HG03280 (cell line): ENCODE data around the gene MLC1.
A peak's percentile ranks its signal among the peaks of the same experiment; 100 is the strongest.

Experiments used
- ATAC-seq: cut with Tn5 transposase; IDR thresholded peaks from one replicate; pipeline ENCODE4 v1.9.1; 2021; ENCODE audit warnings: mild to moderate bottlenecking, moderate library complexity; ENCODE audit not compliant: unreplicated experiment

Gene MLC1

GRCh38 chr22:50039669-50040443, 45.4 kb downstream of the MLC1 start:
- no peak for ATAC-seq

DNA sequence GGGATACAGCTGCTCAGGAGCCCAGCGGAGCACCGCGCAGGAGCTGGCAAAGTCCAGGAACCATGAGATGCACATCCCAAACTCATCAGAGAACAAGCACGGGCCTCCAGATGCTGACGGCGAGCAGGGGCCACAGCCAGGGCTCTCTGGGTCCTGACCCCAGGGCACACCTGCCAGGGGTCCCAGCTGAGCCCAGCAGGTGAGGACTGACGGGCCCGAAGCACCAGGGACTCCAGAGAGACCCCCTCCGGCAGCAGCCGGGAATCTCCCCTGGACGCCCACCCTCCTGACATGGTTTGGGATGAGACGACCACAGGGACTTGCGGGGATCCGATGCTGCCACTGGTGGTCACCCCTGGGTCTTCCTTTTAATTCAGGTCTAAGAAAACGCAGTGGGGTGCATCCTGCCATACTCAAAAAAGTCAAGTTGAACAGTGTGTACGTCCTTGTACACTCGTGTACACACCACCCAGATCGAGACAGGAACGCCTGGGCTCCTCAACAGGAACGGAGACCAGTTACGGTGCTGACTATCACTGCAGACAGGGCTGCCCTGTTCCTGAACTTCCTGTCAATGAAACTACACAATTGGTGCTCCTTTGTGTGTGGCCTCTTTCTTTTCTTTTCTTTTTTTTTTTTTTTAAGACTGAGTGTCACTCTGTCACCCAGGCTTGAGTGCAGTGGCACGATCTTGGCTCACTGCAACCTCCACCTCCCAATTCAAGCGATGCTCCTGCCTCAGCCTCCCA, 49.1 kb downstream of the MLC1 start:
- no peak for ATAC-seq

- ATAC-seq = no peak
Measured at GRCh38 chr22:50035131-50035881, 49.9 kb downstream of the MLC1 start.

DNA sequence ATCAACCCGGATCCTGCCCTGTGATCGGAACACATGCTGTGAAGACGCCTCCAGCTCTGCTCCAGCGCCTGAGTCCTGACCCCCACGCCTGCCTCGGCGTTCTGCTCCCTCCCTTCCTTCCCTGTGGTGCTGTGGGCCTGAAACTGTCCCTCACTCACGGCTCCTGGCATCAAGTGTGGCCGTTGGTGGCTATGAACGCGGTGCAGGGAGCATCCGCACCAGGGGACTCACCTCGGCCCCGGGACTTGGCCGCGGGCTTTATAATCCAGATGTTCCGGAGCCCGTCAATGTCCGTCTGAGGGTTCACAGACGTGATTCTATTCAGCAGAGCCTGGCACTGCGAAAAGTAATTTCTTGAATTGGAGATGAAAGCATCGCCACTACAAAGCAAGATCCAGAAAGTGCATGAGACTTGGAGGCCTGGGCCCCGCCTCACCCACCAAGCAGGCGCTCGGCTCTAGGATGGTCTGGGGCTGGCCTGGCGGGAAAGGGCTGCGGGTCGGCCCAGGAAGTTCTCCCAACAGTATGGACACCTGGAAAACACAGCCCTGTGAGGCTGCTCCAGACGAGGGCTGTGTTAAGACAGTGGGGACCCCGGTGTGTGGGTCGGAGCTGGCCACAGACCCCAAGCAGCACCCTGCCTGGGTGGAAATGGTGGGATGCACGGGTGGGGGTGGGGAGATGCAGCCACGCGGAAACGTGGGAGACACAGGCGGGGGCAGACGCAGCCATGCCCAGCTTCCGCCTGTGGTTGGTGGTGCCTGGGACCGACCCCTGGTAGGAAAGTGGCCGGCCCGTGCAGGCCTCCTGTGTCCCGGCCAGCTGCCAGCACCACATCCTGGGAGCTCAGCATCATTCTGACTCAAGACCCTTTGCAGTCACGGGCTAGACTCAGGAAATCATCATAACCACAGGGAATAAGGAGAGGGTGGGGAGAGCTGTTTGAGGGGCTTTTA, 50.8 kb downstream of the MLC1 start:
- ATAC-seq = no peak

DNA sequence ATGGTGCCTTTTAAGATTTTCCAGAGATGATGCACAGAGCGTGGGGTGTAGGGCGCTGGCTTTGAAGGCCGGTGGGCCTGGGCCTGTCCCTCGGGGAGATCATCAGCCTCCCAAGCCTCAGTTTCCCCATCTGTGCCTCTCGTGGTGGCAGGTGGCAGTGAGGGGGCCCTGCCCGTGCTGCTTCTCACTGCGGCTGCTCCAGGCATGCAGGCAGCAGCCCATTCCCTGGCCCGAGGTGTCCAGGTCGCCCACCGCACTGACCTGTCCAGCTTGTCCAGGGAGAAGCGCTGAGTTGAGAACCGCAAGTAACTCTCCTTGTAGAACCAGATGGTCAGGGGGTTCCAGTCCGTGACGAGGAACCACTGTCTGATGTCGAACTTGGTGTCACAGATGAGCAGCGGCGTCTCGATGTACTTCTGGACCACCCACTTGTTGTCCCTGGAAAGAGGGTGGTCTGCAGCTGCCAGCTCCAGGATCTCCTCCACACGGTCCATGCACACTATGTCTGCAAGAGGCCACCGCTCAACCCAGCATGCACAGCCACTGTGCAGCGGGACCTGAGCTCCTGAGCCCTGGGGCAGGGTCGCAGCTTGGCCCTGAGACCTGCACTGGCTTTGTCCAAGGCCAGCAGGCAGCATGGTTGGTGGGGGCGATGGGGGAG, 52.2 kb downstream of the MLC1 start:
- no peak for ATAC-seq

DNA sequence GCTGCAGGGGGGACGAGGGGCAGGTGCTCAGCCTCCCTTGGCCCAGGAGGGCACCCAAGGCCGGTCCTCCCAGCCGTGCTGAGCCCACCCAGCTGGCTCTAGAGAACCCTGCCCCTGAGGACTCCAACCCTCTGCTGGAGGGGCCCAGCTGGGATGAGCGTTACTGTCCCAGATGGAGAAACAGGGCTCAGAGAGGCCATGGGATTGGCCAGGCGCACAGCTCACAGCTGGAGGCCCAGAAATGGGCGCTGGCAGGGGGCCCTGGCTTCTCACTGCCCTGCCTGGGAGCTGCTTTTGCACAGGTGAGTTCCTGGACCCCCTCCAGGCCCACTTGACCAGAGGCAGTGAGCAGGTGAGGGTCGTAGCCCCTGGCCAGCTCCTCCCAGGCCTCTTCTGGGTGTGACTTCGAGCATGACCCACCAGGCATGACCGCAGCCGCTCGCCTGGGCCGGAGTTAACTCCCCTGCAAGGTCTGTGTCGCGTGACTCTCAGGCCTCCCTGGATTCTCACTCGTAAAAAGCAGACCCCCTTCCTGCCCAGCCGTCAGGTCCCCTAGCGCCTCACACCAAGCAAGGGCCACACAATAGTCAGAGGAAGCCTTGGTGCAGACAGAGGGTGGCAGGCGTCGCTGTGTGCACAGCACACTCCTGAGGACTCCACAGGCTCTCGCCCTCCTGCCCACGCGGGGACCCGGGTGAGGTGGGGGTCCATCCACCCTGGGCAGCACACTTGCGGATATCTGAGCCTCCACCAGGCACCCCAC, 52.9 kb downstream of the MLC1 start:
- ATAC-seq = no peak

DNA sequence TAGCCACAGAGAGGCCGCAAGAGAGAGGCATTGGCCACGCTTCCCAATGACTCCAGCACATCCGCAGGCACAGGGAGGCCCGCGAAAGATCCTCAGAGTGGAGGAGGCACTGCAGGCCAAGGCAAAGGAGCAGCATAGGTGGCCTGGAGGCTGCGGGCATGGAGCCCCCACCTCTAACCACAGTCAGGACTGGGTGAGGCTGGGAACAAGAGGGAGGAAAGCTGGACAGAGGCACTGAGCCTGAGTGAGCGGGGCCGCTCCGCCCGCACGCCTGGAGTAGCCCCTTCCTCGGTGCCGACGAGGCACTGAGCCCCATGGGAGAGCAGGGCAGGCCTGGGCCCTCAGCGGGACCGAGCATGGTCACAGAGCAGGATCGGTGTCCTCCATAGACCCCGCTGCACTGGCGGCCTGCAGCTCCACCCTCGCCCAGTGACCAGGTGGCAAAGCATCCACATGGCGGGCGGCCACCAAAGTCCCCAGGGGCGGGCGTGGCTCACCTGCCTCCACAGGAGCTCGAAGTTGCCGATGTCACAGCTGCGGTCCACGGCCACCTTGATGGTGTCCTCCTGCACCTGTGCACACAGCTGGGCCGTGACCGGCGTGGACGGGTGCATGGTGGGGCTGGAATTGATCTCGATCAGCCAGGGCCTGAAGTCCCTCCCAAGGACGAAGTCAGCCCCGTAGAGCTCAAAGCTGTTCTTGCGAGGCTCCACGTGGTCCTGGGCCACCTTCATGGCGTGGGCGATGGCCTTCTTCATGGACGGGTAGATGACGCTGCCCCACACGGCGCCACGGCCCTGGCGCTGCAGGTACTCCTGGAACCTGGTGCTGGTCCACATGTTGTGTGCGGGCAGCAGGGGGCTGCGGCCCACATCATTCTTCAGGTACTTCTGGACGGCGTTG, 53.8 kb downstream of the MLC1 start:
- no peak for ATAC-seq

- ATAC-seq = peak; percentile 72
Measured at GRCh38 chr22:50030297-50031188, 54.7 kb downstream of the MLC1 start.

DNA sequence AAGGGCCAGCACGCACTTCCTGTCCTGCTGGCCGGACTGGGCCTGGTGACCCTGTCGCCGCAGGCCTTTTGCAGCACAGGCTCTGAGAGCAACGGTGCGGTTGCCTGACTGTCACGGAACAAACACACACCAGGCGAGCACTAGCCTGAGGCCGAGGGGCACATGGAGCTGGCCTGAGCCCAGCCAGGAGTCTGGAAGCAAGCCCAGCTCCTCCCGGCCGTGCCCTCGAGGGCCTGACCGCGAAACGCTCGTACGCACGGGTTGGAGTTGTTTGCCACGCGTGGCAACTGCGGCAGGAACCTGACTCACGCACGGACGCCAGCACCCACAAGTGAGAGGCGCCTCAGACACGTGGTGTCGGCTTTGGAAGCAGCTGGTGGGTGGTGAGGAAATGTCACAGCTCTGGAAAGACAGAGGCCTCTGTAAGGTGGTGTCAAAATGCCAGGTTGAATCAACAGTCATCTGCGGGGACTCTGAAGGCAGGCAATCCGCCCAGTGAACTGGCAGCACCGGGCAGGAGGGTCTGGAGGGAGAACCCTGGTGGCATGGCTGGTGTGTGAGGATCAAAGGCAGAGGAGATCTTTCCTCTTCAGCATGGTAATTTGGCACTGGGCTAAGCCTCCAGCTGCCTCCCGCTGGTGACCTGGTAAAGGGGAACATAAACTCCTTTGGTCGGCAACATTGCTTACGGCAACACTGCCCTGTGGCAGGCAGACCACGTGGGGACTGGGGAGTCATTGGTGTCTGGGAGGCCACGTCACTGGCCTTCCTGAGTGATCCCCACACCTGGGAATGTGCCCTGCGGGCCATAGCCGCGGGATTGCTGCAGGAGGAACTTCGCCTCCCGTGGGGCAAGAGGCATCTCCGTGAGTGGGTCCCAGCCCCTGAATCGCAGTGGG, 57.3 kb downstream of the MLC1 start:
- no peak for ATAC-seq

GRCh38 chr22:50025993-50026392, 59.2 kb downstream of the MLC1 start:
- no peak for ATAC-seq

DNA sequence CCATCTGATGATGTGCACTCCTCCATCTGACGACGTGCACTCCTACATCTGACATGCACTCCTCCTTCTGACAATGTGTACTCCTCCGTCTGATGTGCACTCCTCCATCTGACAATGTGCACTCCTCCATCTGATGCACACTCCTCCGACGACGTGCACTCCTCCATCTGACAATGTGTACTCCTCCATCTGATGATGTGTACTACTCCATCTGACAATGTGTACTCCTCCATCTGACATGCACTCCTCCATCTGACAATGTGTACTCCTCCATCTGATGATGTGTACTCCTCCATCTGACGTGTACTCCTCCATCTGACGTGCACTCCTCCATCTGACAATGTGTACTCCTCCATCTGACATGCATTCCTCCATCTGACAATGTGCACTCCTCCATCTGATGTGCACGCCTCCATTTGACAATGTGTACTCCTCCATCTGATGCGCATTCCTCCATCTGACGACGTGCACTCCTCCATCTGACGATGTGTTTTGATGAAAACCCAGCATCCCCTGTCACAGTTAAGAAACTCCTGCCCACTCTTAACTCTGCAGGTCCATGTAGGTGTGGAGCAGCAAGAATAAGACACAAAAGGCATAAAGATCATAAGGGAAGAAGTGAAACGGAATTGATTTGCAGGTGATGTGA, 62.9 kb downstream of the MLC1 start:
- ATAC-seq = no peak

GRCh38 chr22:50020606-50021005, 64.6 kb downstream of the MLC1 start:
- no peak for ATAC-seq

DNA sequence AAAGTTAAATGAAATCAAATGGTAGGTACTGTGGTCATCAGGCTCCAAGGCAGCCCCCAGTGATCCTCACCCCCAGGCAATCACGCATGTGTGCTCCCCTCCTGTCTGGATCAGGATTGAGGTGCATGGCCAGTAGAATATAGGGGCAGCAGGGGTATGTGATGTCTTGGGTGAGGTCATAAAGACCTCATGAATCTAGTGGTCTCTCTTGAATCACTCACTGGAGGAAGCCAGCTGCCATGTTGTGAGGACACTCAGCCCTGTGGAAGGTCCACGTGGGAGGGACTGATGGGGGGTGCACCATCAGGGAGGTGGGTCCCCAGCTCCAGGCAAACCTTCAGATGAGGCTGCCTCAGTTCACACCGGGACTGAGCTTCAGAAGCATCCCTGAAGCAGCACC, 65.9 kb downstream of the MLC1 start:
- no peak for ATAC-seq

DNA sequence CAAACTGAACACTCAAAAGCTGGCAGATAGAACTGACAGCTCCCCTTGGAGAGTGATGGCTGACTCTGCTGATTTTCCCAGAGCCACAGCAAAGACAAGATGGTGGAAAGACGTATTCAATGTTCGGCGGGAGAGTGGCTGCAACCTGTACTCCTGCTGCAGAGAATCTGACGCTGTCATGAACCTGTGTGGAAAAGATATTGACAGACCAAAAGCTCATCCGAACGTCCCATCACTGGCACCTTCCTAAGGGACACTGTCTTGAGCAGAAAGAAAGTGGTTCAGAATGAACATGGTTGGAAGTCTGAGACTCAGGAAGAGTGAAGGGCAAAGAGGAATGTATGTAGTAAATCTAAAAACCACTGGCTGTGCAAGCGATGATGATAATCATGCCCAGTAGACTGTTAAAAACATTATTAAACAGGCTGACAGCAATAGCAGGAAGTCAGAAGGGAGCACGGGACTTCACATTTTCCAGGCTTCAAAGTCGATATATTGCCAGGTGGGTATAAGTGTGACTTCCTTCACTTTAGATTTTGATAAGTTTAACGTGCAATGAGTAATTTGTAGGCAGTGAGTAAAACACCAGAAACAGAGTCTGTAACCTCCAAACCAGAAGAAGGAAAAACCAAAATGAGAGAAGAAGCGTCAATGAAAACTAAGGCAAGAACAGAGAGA, 66.5 kb downstream of the MLC1 start:
- ATAC-seq = no peak

DNA sequence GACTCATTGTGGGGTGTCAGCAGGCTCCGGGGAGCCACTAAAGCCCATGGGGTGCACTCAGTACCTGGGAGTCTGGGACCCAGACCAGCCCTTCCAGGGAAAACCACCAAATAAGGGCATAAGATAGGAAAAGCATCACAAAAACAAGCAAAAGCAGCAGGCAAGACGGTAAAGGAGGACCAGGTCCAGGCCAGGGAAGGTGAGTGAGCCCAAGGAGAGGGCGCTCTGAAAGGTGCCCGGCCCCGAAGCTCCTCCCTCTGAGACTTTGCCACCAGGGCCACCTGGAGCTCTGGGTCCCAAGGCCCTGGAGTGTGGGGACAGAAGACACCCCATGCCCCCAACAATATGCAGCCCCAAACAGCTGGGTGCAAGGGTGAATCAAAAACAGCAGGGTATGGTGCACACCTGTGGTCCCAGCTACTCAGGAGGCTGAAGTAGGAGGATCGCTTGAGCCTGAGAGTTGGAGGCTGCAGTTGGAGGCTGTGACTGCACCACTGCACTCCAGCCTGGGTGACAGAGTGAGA, 67.5 kb downstream of the MLC1 start:
- no peak for ATAC-seq
